ENCODE results near the gene TEX26. TPM values are rescaled to one million over a fixed set of nuclear protein-coding genes. Genes with fewer than 3 reads are reported as not detected.

The TEX26 gene
- total and polyA plus RNA-seq, 4 donors = 0.67 to 6.2 (median 2.5) TPM; not detected in 1

DNA sequence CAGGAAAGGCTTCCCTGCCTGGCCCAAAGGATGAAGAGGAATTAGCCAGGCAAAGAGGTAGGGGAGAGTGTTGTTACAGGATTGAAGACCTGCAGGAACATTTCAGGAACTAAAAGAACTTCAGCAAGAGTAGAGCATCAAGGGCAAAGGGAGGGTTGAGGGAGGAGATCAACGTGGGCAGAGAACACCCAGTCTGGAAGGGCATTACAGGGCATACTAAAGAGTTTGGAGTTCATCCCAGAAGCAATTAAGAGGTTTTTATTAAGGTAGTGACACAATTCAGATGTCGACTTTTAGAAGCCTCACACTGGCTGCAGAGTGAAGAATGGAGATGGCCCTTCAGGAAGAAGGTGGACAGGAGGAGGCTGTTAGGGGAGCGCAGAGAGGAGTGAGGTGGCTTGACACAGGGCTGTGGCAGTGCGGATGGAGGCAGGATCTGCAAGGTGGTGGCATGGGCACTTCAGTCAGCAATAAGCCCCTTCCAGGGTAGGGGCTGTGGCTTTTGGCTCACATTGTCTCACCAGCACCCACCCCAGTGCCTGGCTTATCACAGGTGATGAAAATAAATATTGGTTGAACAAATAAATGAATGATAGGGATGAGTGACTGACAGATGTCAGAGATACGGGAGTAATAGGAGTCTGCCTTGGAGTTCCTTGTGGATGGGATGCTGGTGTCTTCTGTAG lies 24.9 kb downstream of the TEX26 start:
- Histone ChIP-seq H3K9ac (ENCODE audit: insufficient read depth in 1 of 2, low read length in 2 of 2) (no peak overlapping the region), H3K4me1 (ENCODE audit: control insufficient read depth in 5 of 5, insufficient read depth in 5 of 5, low read length in 5 of 5) (no peaks in the 10 kb centered on the region), H3K27me3 (ENCODE audit: control insufficient read depth in 3 of 3, insufficient read depth in 3 of 3, low read length in 2 of 3) (no peaks in the 10 kb centered on the region), H3K9me3 (ENCODE audit: control insufficient read depth in 4 of 4, insufficient read depth in 3 of 4, low read length in 3 of 4) (peaks cover 0 to 4% (median 0%) of the 10 kb centered on the region in 4 donors), H3K4me3 (no peak overlapping the region), H3K27ac (ENCODE audit: low read depth in 1 of 2, low read length in 1 of 2) (no peak overlapping the region), H3K36me3 (ENCODE audit: control insufficient read depth in 4 of 4, insufficient read depth in 4 of 4, low read length in 4 of 4) (no peaks in the 10 kb centered on the region)
- ATAC-seq (ENCODE audit: insufficient read depth, low FRiP score) (no peak), DNase-seq (no peak)
- TF ChIP-seq CTCF (IDR thresholded peaks at IDR 0.05; ENCODE audit: control extremely low read depth, extremely low read depth) = no peak
- 79 to 82% methylated on average over 5 of the region's 5 CpGs for WGBS, 2 donors

- H3K36me3 ChIP-seq (ENCODE audit: control insufficient read depth in 4 of 4, insufficient read depth in 4 of 4, low read length in 4 of 4) = no peaks in the 10 kb centered on the region
- H3K9ac ChIP-seq (ENCODE audit: insufficient read depth in 1 of 2, low read length in 2 of 2) = no peak overlapping the region
- no peak for TF ChIP-seq CTCF (IDR thresholded peaks at IDR 0.05; ENCODE audit: control extremely low read depth, extremely low read depth)
- no peaks in the 10 kb centered on the region for H3K27me3 ChIP-seq (ENCODE audit: control insufficient read depth in 3 of 3, insufficient read depth in 3 of 3, low read length in 2 of 3)
- WGBS, 2 donors = 78 to 85% methylated on average over 1 of the region's 1 CpG
- H3K9me3 ChIP-seq (ENCODE audit: control insufficient read depth in 4 of 4, insufficient read depth in 3 of 4, low read length in 3 of 4) = peaks cover 0 to 4% (median 0%) of the 10 kb centered on the region in 4 donors
- H3K27ac ChIP-seq (ENCODE audit: low read depth in 1 of 2, low read length in 1 of 2) = no peak overlapping the region
- no peak overlapping the region for H3K4me3 ChIP-seq
- DNase-seq (no peak), ATAC-seq (ENCODE audit: insufficient read depth, low FRiP score) (no peak)
- peaks cover 0 to 3% (median 0%) of the 10 kb centered on the region in 5 donors for H3K4me1 ChIP-seq (ENCODE audit: control insufficient read depth in 5 of 5, insufficient read depth in 5 of 5, low read length in 5 of 5)
Measured at GRCh38 chr13:30959678-30960077, 27.2 kb downstream of the TEX26 start.

DNA sequence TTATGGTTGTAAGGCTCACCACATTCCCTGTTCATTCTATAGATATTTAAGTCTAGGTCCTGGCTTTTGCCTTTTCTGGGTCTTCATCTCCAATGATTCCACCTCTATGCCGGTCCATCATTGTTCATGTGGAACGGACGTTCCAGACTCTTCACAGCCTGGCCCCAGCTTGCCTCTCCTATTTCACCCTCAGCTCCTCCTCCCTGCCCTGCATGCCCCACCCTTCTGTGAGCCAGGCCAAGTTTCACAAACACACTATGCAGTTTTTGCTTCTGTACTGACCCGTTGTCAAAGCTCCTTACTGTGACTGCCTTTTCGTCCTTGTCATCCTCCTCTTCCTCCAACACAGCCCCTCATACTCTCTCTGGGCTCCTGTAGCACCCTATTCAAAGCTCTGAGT lies 31.3 kb downstream of the TEX26 start:
- Histone ChIP-seq H3K27ac (ENCODE audit: low read depth in 1 of 2, low read length in 1 of 2) (no peak overlapping the region), H3K4me1 (ENCODE audit: control insufficient read depth in 5 of 5, insufficient read depth in 5 of 5, low read length in 5 of 5) (peaks cover 0 to 3% (median 0%) of the 10 kb centered on the region in 5 donors), H3K36me3 (ENCODE audit: control insufficient read depth in 4 of 4, insufficient read depth in 4 of 4, low read length in 4 of 4) (no peaks in the 10 kb centered on the region), H3K9ac (ENCODE audit: insufficient read depth in 1 of 2, low read length in 2 of 2) (no peak overlapping the region), H3K27me3 (ENCODE audit: control insufficient read depth in 3 of 3, insufficient read depth in 3 of 3, low read length in 2 of 3) (no peaks in the 10 kb centered on the region), H3K9me3 (ENCODE audit: control insufficient read depth in 4 of 4, insufficient read depth in 3 of 4, low read length in 3 of 4) (peaks cover 0 to 2% (median 0%) of the 10 kb centered on the region in 4 donors), H3K4me3 (no peak overlapping the region)
- no peak for TF ChIP-seq CTCF (IDR thresholded peaks at IDR 0.05; ENCODE audit: control extremely low read depth, extremely low read depth)
- DNase-seq (peak in 2 of 3 donors; percentile 21 to 59), ATAC-seq (ENCODE audit: insufficient read depth, low FRiP score) (peak; percentile 32)
- 32 to 72% methylated on average over 5 of the region's 5 CpGs for WGBS, 2 donors
